HG03575 (cell line): ENCODE data around the gene CLCN1.
"Not testable (repeated sequence)": the region's sequence is repeated elsewhere in the genome, so short reads cannot be mapped to it uniquely, and the experiment has no call there.

ENCODE experiments used
- ATAC-seq: cut with Tn5 transposase; IDR thresholded peaks from one replicate; pipeline ENCODE4 v1.9.1; 2021; ENCODE audit not compliant: unreplicated experiment, insufficient number of reproducible peaks, low FRiP score; ENCODE audit errors: extremely low read depth

Gene CLCN1

DNA sequence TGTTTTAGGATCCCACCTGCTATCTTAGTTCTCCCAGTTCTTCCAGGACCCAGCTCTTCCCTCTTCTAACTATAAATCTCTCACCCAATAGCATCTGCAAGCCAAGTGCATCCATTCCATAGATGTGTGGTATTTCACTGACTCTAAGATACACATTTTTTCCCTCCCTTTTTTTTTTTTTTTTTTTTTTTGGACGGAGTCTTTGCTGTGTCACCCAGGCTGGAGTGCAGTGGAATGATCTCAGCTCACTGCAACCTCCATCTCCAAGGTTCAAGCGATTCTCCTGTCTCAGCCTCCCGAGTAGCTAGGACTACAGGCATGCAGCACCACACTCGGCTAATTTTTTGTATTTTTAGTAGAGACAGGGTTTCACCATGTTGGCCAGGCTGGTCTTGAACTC, 26.0 kb upstream of the CLCN1 start:
- ATAC-seq, result not testable (repeated sequence)

DNA sequence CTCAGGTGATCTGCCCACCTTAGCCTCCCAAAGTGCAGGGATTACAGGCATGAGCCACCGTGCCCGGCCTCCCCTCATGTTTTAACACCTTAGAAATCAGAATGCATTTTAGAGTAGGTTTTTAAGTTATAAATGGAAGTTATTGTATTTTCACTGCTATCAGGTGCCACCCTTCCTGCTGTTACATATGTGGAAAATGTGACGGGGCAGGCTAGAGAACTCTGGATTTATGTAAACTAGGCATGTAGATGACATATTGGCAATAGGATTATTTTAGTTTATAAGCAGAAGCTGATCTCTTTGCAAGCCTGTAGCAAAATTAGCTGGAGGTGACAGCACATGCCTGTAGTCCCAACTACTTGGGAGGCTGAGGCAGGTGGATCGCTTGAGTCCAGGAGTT, 25.6 kb upstream of the CLCN1 start:
- ATAC-seq, result no peak

- ATAC-seq, result no peak
These were observed 23.0 kb upstream of the CLCN1 start for GRCh38 chr7:143292876-143293275.

DNA sequence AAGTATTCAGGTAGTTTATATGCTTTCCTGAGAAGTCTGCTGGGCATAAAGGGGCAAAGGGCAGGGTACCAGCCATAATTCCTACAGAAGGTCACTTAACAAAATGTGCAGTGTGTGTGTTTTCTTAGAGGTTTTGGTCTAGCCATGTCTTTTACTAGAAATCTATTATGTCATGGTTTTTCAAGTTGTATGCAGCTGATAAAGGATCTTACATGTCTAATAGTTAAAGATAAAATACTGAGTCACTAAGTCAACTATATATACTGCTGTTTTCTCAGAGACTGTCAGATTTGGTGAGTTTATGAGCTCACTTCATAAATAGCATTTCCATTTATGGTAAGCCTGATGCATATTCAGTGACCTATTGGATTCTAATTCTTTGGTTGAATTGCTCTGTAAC, 20.0 kb upstream of the CLCN1 start:
- ATAC-seq, result no peak

DNA sequence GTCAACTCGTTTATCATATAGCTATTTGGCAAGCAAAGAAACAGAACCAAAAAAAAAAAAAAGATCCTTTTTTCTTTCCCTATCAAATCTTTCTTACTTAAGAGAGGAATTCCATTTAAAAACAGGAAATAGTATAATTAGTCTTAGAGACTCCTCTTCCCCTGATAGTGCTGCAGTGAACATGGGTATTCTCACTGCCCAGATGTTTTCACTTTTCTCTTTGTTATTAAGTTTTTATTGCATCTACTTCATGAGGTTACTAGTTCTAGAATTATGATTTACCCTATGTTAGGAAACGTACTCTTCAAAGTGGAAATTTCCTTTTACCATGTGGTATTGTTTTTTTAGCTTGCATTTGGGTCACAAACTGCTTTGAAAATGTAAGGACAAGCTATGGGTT, 19.2 kb upstream of the CLCN1 start:
- ATAC-seq, result no peak

GRCh38 chr7:143299346-143299745, 16.6 kb upstream of the CLCN1 start:
- ATAC-seq, result no peak

GRCh38 chr7:143299840-143300239, 16.1 kb upstream of the CLCN1 start:
- no peak for ATAC-seq

GRCh38 chr7:143300959-143301935, 14.7 kb upstream of the CLCN1 start:
- no peak for ATAC-seq

- no peak for ATAC-seq
These were observed 12.2 kb upstream of the CLCN1 start for GRCh38 chr7:143303733-143304132.

GRCh38 chr7:143304938-143305337, 11.0 kb upstream of the CLCN1 start:
- no peak for ATAC-seq

DNA sequence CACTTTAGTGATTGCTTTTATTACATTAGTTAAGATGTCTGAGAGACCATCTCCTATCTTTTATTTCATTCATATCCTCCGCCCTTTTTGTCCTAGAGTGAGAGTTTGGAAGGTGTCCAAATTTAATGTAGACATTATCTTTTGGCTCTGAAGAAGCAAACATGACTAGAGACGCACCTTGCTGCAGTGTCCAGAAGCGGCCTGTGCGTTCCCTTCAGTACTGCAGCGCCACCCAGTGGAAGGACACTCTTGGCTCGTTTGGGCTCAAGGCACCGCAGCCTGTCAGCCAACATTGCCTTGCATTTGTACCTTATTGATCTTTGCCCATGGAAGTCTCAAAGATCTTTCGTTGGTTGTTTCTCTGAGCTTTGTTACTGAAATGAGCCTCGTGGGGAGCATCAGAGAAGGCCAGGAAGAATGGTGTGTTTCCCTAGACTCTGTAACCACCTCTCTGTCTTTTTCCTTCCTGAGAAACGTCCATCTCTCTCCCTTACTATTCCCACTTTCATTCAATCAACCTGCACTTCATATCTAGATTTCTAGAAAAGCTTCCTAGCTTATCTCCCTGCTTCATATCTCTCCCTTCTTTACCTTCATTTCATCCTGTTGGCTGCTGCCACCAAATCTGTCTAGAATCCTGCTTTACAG, 10.4 kb upstream of the CLCN1 start:
- ATAC-seq, result no peak

DNA sequence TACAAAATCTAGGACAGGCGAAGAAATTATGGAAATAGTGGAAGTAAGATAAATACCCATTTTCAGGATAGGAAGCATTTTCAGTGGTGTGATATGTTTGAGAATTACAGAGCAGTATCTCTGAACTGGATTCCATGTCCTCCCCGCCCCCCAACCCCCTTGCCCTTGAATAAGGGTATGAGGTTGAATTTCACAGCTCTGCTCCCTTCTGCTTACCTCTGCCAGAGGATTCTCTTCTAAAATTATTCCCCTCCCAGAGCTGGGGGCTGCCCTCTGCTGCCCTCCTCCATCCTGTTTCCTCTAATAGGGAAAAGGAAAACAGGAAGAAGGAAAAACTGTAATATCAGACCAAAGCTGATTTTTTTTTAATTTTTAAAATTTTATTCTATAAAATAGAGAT, 7.3 kb upstream of the CLCN1 start:
- ATAC-seq, result no peak

GRCh38 chr7:143314127-143314526, 1.8 kb upstream of the CLCN1 start:
- no peak for ATAC-seq

- no peak for ATAC-seq
These were observed 581 bp downstream of the CLCN1 start for GRCh38 chr7:143316492-143316891.

GRCh38 chr7:143318661-143319060, 2.8 kb downstream of the CLCN1 start:
- ATAC-seq, result no peak

- ATAC-seq, result no peak
These were observed 4.7 kb downstream of the CLCN1 start for GRCh38 chr7:143320620-143321019.

- ATAC-seq, result no peak
These were observed 5.3 kb downstream of the CLCN1 start for GRCh38 chr7:143321242-143321641.

- ATAC-seq, result no peak
These were observed 5.8 kb downstream of the CLCN1 start for GRCh38 chr7:143321734-143322133.

- no peak for ATAC-seq
These were observed 7.1 kb downstream of the CLCN1 start for GRCh38 chr7:143322760-143323633.
